Muscle layer of duodenum (tissue), 2 donors: Measurements from ENCODE around the gene TNFRSF1A.
A peak's percentile ranks its signal among the peaks of the same experiment; 100 is the strongest.

Experiments used
- H3K27ac ChIP-seq: one replicate; pipeline ENCODE4 v1.7.0; 2013; ENCODE audit warnings: mild to moderate bottlenecking, low read length
- H3K27me3 ChIP-seq: one replicate; pipeline ENCODE4 v1.7.0; 2013; ENCODE audit warnings: low read depth, mild to moderate bottlenecking, control low read depth, low read length
- H3K36me3 ChIP-seq, 2 donors: one replicate each; pipeline ENCODE4 v1.7.0; 2013; ENCODE audit warnings: low read length in 2 of 2, control low read depth in 1 of 2, mild to moderate bottlenecking in 1 of 2; ENCODE audit not compliant: insufficient read depth in 2 of 2, control insufficient read depth in 1 of 2
- H3K4me1 ChIP-seq, 2 donors: one replicate each; pipeline ENCODE4 v1.7.0; 2013; ENCODE audit warnings: low read length in 2 of 2, mild to moderate bottlenecking in 2 of 2, control low read depth in 1 of 2, moderate library complexity in 1 of 2; ENCODE audit not compliant: insufficient read depth in 2 of 2, control insufficient read depth in 1 of 2
- H3K4me3 ChIP-seq, 2 donors: one replicate each; pipeline ENCODE4 v1.7.0; 2013; ENCODE audit warnings: low read length in 2 of 2, low read depth in 1 of 2, mild to moderate bottlenecking in 1 of 2
- H3K9me3 ChIP-seq, 2 donors: one replicate each; pipeline ENCODE4 v1.7.0; 2013; ENCODE audit warnings: low read length in 2 of 2, control low read depth in 1 of 2, mild to moderate bottlenecking in 1 of 2; ENCODE audit not compliant: control insufficient read depth in 1 of 2
- donor health status: healthy.

The TNFRSF1A gene

DNA sequence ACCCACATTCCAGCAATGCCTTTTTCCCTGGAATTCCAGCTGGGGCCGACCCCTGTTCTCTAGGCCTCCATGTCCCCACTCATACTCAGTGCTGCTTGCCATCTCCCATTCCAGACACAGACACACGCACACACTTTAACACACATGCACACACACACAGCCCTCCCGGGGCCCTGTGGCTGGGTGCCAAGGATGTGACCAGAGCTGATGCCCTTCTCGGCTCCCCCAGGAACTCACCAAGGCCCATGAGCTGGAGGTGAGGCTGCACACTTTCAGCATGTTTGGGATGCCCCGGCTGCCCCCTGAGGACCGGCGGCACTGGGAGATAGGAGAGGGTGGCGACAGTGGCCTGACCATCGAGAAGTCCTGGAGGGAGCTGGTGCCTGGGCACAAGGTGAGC, 27.1 kb downstream of the TNFRSF1A start:
- Histone ChIP-seq H3K27ac (no peak overlapping the region), H3K9me3 (no peaks in the 10 kb centered on the region), H3K4me1 (peaks cover 0 to 10% of the 10 kb centered on the region in 2 donors), H3K27me3 (no peaks in the 10 kb centered on the region), H3K4me3 (no peak overlapping the region), H3K36me3 (no peaks in the 10 kb centered on the region)

DNA sequence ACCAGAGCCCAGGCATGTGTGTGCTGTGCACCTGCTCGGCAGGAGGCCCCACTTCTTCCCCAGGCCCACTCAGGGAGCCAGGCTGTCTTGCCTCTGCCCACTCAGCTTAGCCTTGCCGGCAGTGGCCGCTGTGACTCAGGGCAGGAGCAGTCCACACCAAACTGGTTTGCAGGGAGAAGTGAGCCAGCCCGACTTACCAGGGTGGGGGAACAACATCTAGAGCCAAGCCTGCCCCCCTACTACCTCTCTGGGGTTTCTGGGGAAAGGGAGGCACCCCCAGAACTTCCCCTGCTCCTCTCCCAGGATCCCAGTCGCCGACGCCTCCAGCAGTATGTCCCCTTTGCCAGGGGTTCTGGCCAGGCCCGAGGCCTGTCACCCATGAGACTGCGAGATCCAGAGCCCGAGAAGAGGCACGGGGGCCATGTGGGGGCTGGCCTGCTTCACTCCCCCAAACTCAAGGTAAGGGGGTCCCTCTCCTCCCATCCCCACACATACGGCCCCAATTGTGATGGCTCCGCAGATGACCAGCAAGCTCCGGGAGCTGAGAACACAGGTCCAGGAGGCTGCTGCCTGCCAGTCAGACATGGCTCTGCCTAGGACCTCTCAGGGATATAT, 28.4 kb downstream of the TNFRSF1A start:
- no peak overlapping the region for H3K4me3 ChIP-seq
- H3K27ac ChIP-seq, result peak overlapping the region; percentile 21

DNA sequence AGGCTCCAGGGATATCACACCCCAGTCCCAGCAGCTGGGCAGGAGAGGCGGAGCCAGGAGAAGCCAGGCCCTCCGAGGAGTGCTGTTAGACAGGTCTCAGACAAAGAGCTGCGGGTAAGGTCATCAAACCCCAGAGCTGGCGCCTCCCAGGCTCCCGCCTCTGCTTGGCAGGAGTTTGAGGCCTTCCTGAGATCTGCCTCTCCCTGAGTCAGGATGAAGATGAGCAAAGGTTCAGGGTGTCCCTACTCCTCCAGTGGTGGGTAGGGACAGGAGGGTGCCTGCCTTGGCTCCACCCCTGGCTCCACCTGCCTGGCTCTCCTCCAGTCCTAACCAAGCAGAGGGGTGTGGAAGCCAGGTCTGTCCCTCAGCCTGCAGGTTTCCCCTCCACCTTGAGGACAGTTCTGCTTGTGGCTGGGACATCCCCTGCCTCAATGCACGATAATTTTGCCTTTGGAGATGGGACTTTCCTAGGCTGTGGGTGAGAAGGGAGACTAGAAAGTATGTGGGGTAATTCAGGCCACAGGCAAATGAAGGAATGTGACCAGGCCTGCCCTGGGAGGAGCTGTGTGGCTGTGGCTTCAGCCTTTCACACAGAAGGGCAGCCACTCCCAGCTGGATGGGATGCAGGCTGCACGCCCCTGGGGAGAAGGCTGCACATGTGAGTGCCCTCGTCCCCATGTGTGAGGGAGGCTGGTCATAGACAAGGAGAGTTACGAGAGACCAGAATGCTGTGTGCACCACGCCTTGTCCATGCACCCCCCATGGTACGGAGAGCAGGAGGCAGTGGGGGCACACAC, 29.1 kb downstream of the TNFRSF1A start:
- H3K36me3 ChIP-seq, result no peaks in the 10 kb centered on the region
- H3K9me3 ChIP-seq, result no peaks in the 10 kb centered on the region
- peaks cover 0 to 10% of the 10 kb centered on the region in 2 donors for H3K4me1 ChIP-seq
- peak overlapping the region; percentile 45 for H3K27ac ChIP-seq
- H3K27me3 ChIP-seq, result no peaks in the 10 kb centered on the region
- H3K4me3 ChIP-seq, result no peak overlapping the region

More for the DNA sequence above, 28.4 kb downstream of the TNFRSF1A start:
- H3K4me1 ChIP-seq, result peaks cover 0 to 10% of the 10 kb centered on the region in 2 donors
- H3K27me3 ChIP-seq, result no peaks in the 10 kb centered on the region
- H3K36me3 ChIP-seq, result no peaks in the 10 kb centered on the region
- H3K9me3 ChIP-seq, result no peaks in the 10 kb centered on the region

DNA sequence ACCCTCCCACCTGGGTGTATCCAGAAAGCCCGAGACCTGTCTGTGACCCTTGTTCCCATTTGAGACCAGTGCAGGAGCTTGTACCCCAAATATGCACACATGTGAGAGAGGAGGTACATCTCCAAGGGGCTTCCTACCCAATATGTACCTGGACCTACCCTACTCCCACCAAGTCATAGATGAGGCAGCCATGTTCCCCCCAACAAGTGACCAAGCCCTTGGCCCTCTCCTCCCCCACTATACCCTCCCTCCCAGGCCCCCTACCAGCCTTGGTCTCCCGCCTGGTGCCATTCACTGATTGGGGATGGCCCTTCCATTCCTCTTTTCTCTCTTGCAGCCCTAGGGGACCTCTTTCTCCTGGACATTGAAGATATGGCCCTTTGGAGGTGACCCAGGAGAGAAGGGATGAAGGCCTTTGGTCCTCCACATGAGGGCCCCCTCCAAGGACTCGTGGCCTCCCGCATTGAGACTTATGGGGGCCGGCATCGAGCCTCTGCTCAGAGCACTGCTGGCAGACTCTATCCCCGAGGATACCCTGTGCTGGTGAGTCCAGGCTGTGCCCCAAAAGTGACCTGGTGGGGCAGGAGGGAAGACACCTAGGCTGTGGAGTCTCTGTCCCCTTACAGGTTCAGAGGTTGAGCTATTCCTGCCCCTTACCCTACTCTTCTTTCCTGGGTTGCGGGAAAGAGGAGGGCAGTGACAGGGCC, 29.9 kb downstream of the TNFRSF1A start:
- H3K4me3 ChIP-seq, result no peak overlapping the region
- H3K9me3 ChIP-seq, result no peaks in the 10 kb centered on the region
- H3K36me3 ChIP-seq, result no peaks in the 10 kb centered on the region
- peak overlapping the region; percentile 45 for H3K27ac ChIP-seq
- H3K27me3 ChIP-seq, result no peaks in the 10 kb centered on the region
- H3K4me1 ChIP-seq, result peaks cover 0 to 10% of the 10 kb centered on the region in 2 donors

DNA sequence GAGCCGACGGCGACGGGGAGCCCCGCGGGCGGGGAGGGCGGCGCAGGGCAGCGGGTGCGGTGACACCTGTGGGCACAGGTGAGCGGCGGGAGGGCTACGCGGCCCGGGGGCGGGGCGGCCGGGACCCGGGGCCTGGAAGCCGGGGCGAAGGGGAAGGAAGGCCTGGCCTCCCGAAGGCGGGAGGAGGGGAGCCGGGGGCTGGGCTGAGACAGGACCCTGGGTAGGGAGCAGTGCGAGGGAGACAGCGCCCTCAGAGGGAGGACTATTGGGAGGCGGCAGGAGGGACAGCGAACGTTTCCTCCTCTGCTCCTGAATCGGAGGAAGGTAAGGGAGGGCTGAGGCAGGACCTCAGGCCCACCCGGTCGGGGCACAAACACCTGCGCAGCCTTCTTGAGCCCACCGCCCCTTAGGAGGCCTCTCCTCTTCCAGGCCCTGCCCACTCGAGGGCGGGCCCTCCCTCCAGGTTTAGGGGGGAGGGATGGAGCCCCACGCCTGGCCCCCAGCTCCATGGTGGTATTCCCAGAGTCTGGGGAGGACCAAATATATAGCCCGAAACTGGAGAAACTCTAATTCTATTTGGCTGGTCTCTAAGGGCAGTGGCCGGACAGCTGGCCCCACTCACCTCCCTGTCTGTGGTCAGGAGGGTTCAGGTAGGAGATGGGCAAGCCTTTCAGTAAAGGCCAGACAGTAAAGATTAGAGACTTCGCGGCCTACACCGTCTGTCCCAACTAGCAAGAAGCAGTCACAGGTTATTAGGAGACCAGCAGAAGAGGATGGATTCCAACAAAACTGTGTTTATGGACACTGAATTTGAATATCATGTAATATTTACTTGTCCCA, 30.9 kb downstream of the TNFRSF1A start:
- peaks cover 0 to 10% of the 10 kb centered on the region in 2 donors for H3K4me1 ChIP-seq
- H3K4me3 ChIP-seq, result peak overlapping the region; percentile 33 to 48
- H3K36me3 ChIP-seq, result no peaks in the 10 kb centered on the region
- H3K27me3 ChIP-seq, result no peaks in the 10 kb centered on the region
- peak overlapping the region; percentile 58 for H3K27ac ChIP-seq
- no peaks in the 10 kb centered on the region for H3K9me3 ChIP-seq

DNA sequence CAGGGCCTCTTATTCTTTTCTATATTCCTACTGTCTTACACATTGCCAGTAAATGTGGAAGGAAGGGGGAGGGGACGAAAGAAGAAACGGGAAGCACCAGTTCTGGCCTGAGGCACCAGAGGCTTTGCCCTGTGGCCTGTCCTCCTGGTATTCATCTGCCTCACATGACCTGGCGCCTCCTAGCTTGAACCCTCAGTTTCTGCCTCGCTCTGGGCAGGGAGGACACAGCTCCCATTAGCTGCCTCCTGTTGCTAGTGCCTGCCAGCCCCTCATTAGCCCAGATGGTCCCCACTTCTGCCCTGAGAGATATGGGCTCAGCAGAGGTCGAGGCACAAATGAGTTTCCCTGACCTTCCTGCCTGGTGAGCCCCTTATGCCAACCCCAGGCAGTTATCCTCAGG, 34.3 kb downstream of the TNFRSF1A start:
- H3K9me3 ChIP-seq, result no peaks in the 10 kb centered on the region
- H3K27ac ChIP-seq, result no peak overlapping the region
- H3K4me3 ChIP-seq, result no peak overlapping the region
- H3K36me3 ChIP-seq, result no peaks in the 10 kb centered on the region
- H3K27me3 ChIP-seq, result no peaks in the 10 kb centered on the region
- H3K4me1 ChIP-seq, result peaks cover 0 to 10% of the 10 kb centered on the region in 2 donors

DNA sequence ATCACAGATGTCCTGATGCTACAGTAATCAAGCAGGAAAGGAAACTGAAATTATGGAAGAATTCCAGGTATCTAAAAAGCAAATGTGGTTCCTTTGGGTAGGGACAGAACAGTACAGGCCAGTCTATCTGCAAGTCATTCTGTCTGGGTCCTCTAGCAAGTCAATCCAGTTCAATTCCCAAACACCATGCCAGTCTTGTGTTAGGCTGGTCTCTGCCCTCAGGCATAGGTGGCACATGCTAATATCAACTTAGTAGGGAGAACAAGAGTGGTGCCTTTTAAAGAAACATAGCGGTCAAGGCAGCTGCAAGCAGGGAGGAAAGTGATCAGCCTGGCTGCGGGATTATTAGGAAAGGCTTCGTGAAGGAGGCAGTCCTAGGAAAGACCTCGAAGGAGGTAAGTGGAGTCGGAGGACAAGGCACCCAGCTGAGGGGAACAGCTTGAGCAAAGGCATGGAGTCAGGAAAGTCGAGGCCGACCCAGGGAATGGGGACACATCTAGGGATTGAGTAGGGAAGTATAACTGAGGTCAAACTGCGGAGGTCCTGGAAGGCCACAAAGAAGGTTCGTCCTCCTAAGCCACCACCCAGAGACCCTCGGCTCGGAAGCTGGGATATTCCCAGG, 35.2 kb downstream of the TNFRSF1A start:
- H3K27me3 ChIP-seq, result no peaks in the 10 kb centered on the region
- no peak overlapping the region for H3K4me3 ChIP-seq
- no peak overlapping the region for H3K27ac ChIP-seq
- H3K36me3 ChIP-seq, result no peaks in the 10 kb centered on the region
- peaks cover 0 to 10% of the 10 kb centered on the region in 2 donors for H3K4me1 ChIP-seq
- no peaks in the 10 kb centered on the region for H3K9me3 ChIP-seq

DNA sequence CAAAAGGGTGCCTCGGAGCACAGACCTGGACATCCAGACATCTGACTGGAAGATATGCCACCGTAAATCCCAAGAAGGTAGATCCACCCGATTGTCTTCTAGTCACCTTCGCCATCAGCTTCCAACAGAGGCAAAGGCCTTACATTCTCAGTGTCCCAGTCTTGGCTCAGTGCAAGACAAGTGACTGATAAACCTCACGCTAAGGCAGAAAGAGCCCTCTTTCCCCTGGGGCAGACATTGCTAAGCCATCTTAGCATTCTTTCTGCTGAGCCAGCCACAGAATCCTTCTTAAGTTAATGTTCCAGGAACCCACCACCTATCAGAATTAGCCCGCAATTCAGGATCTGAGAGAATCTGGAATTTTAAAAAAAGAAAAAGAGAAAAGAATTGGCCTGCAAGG, 35.7 kb downstream of the TNFRSF1A start:
- H3K36me3 ChIP-seq, result no peaks in the 10 kb centered on the region
- no peaks in the 10 kb centered on the region for H3K27me3 ChIP-seq
- no peak overlapping the region for H3K4me3 ChIP-seq
- no peak overlapping the region for H3K27ac ChIP-seq
- no peaks in the 10 kb centered on the region for H3K9me3 ChIP-seq
- peaks cover 0 to 10% of the 10 kb centered on the region in 2 donors for H3K4me1 ChIP-seq

DNA sequence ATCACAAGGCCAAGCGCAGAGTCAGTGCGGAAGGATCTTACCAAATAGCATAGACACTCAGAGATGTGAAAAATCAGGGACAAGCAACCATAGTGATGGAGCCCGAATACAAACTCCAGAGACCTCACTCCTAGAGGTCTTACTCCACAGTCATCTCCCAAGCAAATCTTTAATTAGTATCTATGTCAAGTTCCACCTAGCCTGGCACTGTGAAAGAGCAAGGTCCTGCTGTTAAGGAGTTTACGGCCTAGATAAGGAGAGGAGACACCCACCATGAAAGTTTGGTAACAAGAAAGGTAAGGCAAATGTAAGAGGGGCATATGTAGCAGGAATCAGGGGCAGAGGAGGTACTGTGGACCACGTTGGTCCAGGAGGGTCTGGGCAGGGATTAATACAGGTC, 38.8 kb downstream of the TNFRSF1A start:
- no peaks in the 10 kb centered on the region for H3K9me3 ChIP-seq
- no peak overlapping the region for H3K4me3 ChIP-seq
- no peak overlapping the region for H3K27ac ChIP-seq
- no peaks in the 10 kb centered on the region for H3K27me3 ChIP-seq
- no peaks in the 10 kb centered on the region for H3K4me1 ChIP-seq
- no peaks in the 10 kb centered on the region for H3K36me3 ChIP-seq

DNA sequence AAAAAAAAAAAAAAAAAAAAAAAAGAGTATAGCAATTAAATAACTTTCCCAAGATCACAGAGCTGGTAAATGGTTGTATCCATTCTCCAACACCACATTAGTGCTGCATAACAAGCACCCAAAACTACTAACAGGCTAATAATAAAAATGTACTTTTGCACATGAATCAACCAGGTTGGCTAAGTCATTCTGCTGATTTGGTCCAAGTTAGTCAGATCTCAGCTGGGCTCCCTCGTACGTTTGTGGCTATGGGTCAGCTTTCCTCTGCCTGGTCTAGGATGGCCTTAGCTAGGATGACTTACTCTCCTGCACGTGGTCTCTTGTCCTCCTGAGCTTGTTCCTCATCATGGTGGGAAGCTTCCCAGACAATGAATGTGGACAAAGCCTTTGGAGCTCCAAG, 39.3 kb downstream of the TNFRSF1A start:
- no peaks in the 10 kb centered on the region for H3K36me3 ChIP-seq
- H3K27me3 ChIP-seq, result no peaks in the 10 kb centered on the region
- H3K4me1 ChIP-seq, result no peaks in the 10 kb centered on the region
- no peak overlapping the region for H3K27ac ChIP-seq
- H3K9me3 ChIP-seq, result no peaks in the 10 kb centered on the region
- no peak overlapping the region for H3K4me3 ChIP-seq
